ENCODE measurements around the gene MS4A6A. TPM values are rescaled to one million over a fixed set of nuclear protein-coding genes. Genes with fewer than 3 reads are reported as not detected.
"Not testable (repeated sequence)": the region's sequence is repeated elsewhere in the genome, so short reads cannot be mapped to it uniquely, and the experiment has no call there.

Gene MS4A6A
- total RNA-seq, 1 experiment from 2014 or later, result not detected

DNA sequence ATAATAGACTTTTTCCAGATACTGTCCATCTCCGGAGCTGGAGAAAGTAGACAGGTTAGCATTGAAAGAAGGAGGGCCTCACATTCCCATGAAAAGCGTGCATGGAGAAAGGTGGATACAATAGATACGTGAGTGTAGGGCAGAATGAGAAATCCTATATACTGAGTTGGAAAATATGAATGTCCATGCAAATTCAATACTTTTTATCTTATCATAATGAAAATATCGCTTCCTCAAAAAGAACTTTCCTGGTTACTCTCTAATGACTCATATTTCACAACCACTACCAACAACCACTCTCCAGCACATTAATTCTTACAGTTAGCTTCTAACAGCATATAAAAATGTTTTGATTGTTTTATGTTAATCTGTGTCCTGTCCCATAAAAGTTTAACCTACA is 22.0 kb upstream of the MS4A6A start:
- Histone ChIP-seq H3K79me2 (ENCODE audit: insufficient read depth, low read length) (no peaks in the 10 kb centered on the region), H2BK12ac (ENCODE audit: insufficient read length, low read depth, low read length) (no peak overlapping the region), H3K79me1 (ENCODE audit: insufficient read depth, low read depth, low read length, poor library complexity, severe bottlenecking) (no peaks in the 10 kb centered on the region), H3K9ac (ENCODE audit: extremely low read depth, insufficient read length, low read length) (no peak overlapping the region), H2BK20ac (ENCODE audit: low read depth, low read length, poor library complexity, severe bottlenecking) (no peak overlapping the region), H2BK15ac (ENCODE audit: low read depth, low read length) (no peak overlapping the region), H3K9me3 (ENCODE audit: control insufficient read depth, low read depth, low read length) (no peaks in the 10 kb centered on the region), H4K20me1 (ENCODE audit: control insufficient read depth, insufficient read depth, insufficient read length) (no peaks in the 10 kb centered on the region), H2AK5ac (ENCODE audit: insufficient read length, low read length) (no peak overlapping the region), H3K4ac (ENCODE audit: low read depth, low read length) (no peak overlapping the region), H3K18ac (ENCODE audit: insufficient read length, low read depth, low read length) (no peak overlapping the region), H2AFZ (ENCODE audit: low read length) (no peak overlapping the region), H3K23me2 (ENCODE audit: insufficient read length, low read depth, low read length, poor library complexity, severe bottlenecking) (no peaks in the 10 kb centered on the region), H3K4me1 (ENCODE audit: insufficient read depth, low read length) (no peaks in the 10 kb centered on the region), H3K4me2 (ENCODE audit: insufficient read depth, insufficient read length, low read length) (no peak overlapping the region), H3T11ph (ENCODE audit: low read length) (no peak overlapping the region), H3K14ac (ENCODE audit: insufficient read depth, low read length) (no peak overlapping the region), H3K27me3 (ENCODE audit: insufficient read depth, low read length) (no peaks in the 10 kb centered on the region), H3K56ac (ENCODE audit: insufficient read length, low read depth, low read length) (no peak overlapping the region), H2BK5ac (ENCODE audit: insufficient read length, low read length) (no peak overlapping the region), H3K27ac (ENCODE audit: insufficient read length, low read depth, low read length) (no peak overlapping the region), H4K91ac (ENCODE audit: insufficient read length, low read depth, low read length) (no peak overlapping the region), H2BK120ac (ENCODE audit: low read depth, low read length, poor library complexity, severe bottlenecking) (no peak overlapping the region), H4K8ac (replicated peaks; ENCODE audit: insufficient read length, low read depth, low read length) (no peak overlapping the region), H3K23ac (ENCODE audit: insufficient read length, low read depth, low read length) (no peak overlapping the region), H4K5ac (ENCODE audit: insufficient read length, low read depth, low read length) (no peak overlapping the region)
- Mint-ChIP-seq H3K27ac (no peak overlapping the region), H3K27me3 (ENCODE audit: low read depth) (no peaks in the 10 kb centered on the region), H3K4me1 (peaks cover 23% of the 10 kb centered on the region in 2 experiments), H3K9me3 (peaks cover 11% of the 10 kb centered on the region in 2 experiments; a peak in 4 of 5 replicates), H3K4me3 (no peak overlapping the region), H3K36me3 (ENCODE audit: insufficient read depth in 1 of 3, low read depth in 3 of 3) (peaks cover 0 to 5% (median 5%) of the 10 kb centered on the region in 3 experiments; a peak in 2 of 7 replicates)
- TF ChIP-seq, protein P1, sequence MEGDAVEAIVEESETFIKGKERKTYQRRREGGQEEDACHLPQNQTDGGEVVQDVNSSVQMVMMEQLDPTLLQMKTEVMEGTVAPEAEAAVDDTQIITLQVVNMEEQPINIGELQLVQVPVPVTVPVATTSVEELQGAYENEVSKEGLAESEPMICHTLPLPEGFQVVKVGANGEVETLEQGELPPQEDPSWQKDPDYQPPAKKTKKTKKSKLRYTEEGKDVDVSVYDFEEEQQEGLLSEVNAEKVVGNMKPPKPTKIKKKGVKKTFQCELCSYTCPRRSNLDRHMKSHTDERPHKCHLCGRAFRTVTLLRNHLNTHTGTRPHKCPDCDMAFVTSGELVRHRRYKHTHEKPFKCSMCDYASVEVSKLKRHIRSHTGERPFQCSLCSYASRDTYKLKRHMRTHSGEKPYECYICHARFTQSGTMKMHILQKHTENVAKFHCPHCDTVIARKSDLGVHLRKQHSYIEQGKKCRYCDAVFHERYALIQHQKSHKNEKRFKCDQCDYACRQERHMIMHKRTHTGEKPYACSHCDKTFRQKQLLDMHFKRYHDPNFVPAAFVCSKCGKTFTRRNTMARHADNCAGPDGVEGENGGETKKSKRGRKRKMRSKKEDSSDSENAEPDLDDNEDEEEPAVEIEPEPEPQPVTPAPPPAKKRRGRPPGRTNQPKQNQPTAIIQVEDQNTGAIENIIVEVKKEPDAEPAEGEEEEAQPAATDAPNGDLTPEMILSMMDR (conservative IDR thresholded peaks at IDR 0.05), result no peak
- DNase-seq, result no peak
- WGBS (ENCODE audit: extremely low coverage, insufficient read length, low lambda C conversion rate), result no CpG with 5 or more reads among the region's 4 CpGs

DNA sequence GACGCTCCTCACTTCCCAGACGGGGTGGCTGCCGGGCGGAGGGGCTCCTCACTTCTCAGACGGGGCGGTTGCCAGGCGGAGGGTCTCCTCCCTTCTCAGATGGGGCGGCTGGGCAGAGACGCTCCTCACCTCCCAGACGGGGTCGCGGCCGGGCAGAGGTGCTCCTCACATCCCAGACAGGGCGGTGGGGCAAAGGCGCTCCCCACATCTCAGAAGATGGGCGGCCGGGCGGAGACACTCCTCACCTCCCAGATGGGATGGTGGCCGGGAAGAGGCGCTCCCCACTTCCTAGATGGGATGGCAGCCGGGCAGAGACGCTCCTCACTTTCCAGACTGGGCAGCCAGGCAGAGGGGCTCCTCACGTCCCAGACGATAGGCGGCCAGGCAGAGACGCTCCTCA is 18.5 kb upstream of the MS4A6A start:
- not testable (repeated sequence) for H3K4ac ChIP-seq (ENCODE audit: low read depth, low read length); H3K56ac ChIP-seq (ENCODE audit: insufficient read length, low read depth, low read length); H3K4me1 ChIP-seq (ENCODE audit: insufficient read depth, low read length); H3K79me2 ChIP-seq (ENCODE audit: insufficient read depth, low read length); H2BK15ac ChIP-seq (ENCODE audit: low read depth, low read length); H2BK120ac ChIP-seq (ENCODE audit: low read depth, low read length, poor library complexity, severe bottlenecking); H3K27ac ChIP-seq (ENCODE audit: insufficient read length, low read depth, low read length); H3K27me3 Mint-ChIP-seq (ENCODE audit: low read depth); H3T11ph ChIP-seq (ENCODE audit: low read length); H3K9ac ChIP-seq (ENCODE audit: extremely low read depth, insufficient read length, low read length); H3K23me2 ChIP-seq (ENCODE audit: insufficient read length, low read depth, low read length, poor library complexity, severe bottlenecking); H3K14ac ChIP-seq (ENCODE audit: insufficient read depth, low read length); H3K4me2 ChIP-seq (ENCODE audit: insufficient read depth, insufficient read length, low read length); H2BK5ac ChIP-seq (ENCODE audit: insufficient read length, low read length); H4K91ac ChIP-seq (ENCODE audit: insufficient read length, low read depth, low read length); H2AK5ac ChIP-seq (ENCODE audit: insufficient read length, low read length); DNase-seq; H3K79me1 ChIP-seq (ENCODE audit: insufficient read depth, low read depth, low read length, poor library complexity, severe bottlenecking); H3K18ac ChIP-seq (ENCODE audit: insufficient read length, low read depth, low read length); H2BK12ac ChIP-seq (ENCODE audit: insufficient read length, low read depth, low read length); H3K23ac ChIP-seq (ENCODE audit: insufficient read length, low read depth, low read length); H4K5ac ChIP-seq (ENCODE audit: insufficient read length, low read depth, low read length); H3K4me1 Mint-ChIP-seq; H3K9me3 ChIP-seq (ENCODE audit: control insufficient read depth, low read depth, low read length); H3K36me3 Mint-ChIP-seq (ENCODE audit: insufficient read depth in 1 of 3, low read depth in 3 of 3); H2AFZ ChIP-seq (ENCODE audit: low read length); H4K20me1 ChIP-seq (ENCODE audit: control insufficient read depth, insufficient read depth, insufficient read length); H2BK20ac ChIP-seq (ENCODE audit: low read depth, low read length, poor library complexity, severe bottlenecking); H3K27ac Mint-ChIP-seq; H3K27me3 ChIP-seq (ENCODE audit: insufficient read depth, low read length); H3K4me3 Mint-ChIP-seq; H4K8ac ChIP-seq (replicated peaks; ENCODE audit: insufficient read length, low read depth, low read length)
- peaks cover 12 to 13% of the 10 kb centered on the region in 2 experiments; a peak in 4 of 5 replicates for H3K9me3 Mint-ChIP-seq
- WGBS (ENCODE audit: extremely low coverage, insufficient read length, low lambda C conversion rate), result no CpG with 5 or more reads among the region's 26 CpGs
